ENCODE results near the gene ART3. TPM values are rescaled to one million over a fixed set of nuclear protein-coding genes. Genes with fewer than 3 reads are reported as not detected.
"Not testable (repeated sequence)": the region's sequence is repeated elsewhere in the genome, so short reads cannot be mapped to it uniquely, and the experiment has no call there.

Gene ART3
- total RNA-seq, 1 donor from 2014 or later = 105 TPM

- H3K27ac ChIP-seq (replicated peaks) = no peak overlapping the region
- DNase-seq = no peak
- intact Hi-C loops (cut with micrococcal nuclease) = no loop called here
- H3K27me3 ChIP-seq (ENCODE audit: low read depth) = no peaks in the 10 kb centered on the region
- no peaks in the 10 kb centered on the region for H3K9me3 ChIP-seq (replicated peaks)
- peaks cover 4% of the 10 kb centered on the region for H3K4me1 ChIP-seq
- no peak for TF ChIP-seq CTCF (IDR thresholded peaks at IDR 0.05; ENCODE audit: borderline replicate concordance)
- H3K36me3 ChIP-seq = no peaks in the 10 kb centered on the region
- no peak overlapping the region for H3K4me3 ChIP-seq
Measured at GRCh38 chr4:76036855-76037254, 37.7 kb upstream of the ART3 start.

- H3K27me3 ChIP-seq (ENCODE audit: low read depth); DNase-seq; H3K9me3 ChIP-seq (replicated peaks); H3K4me3 ChIP-seq; H3K27ac ChIP-seq (replicated peaks); intact Hi-C loops (cut with micrococcal nuclease); H3K4me1 ChIP-seq; H3K36me3 ChIP-seq: not testable (repeated sequence)
Measured at GRCh38 chr4:76042241-76042998, 32.1 kb upstream of the ART3 start.

- DNase-seq; H3K4me1 ChIP-seq; H3K9me3 ChIP-seq (replicated peaks); intact Hi-C loops (cut with micrococcal nuclease); H3K27ac ChIP-seq (replicated peaks); H3K27me3 ChIP-seq (ENCODE audit: low read depth); H3K36me3 ChIP-seq; H3K4me3 ChIP-seq: not testable (repeated sequence)
Measured at GRCh38 chr4:76043306-76043705, 31.2 kb upstream of the ART3 start.

- H3K4me3 ChIP-seq; DNase-seq; H3K9me3 ChIP-seq (replicated peaks); H3K36me3 ChIP-seq; H3K4me1 ChIP-seq; H3K27ac ChIP-seq (replicated peaks); intact Hi-C loops (cut with micrococcal nuclease); H3K27me3 ChIP-seq (ENCODE audit: low read depth): not testable (repeated sequence)
Measured at GRCh38 chr4:76044686-76045085, 29.8 kb upstream of the ART3 start.

GRCh38 chr4:76049860-76050416, 24.6 kb upstream of the ART3 start:
- H3K9me3 ChIP-seq (replicated peaks); H3K4me3 ChIP-seq; intact Hi-C loops (cut with micrococcal nuclease); H3K27me3 ChIP-seq (ENCODE audit: low read depth); H3K36me3 ChIP-seq; DNase-seq; H3K4me1 ChIP-seq; H3K27ac ChIP-seq (replicated peaks): not testable (repeated sequence)

- H3K4me3 ChIP-seq; H3K27me3 ChIP-seq (ENCODE audit: low read depth); H3K27ac ChIP-seq (replicated peaks); H3K4me1 ChIP-seq; H3K36me3 ChIP-seq; intact Hi-C loops (cut with micrococcal nuclease); H3K9me3 ChIP-seq (replicated peaks); DNase-seq: not testable (repeated sequence)
Measured at GRCh38 chr4:76050560-76051050, 23.9 kb upstream of the ART3 start.

GRCh38 chr4:76053730-76054129, 20.8 kb upstream of the ART3 start:
- no peak for TF ChIP-seq CTCF (IDR thresholded peaks at IDR 0.05; ENCODE audit: borderline replicate concordance)
- Histone ChIP-seq H3K27ac (replicated peaks) (no peak overlapping the region), H3K4me1 (no peaks in the 10 kb centered on the region), H3K9me3 (replicated peaks) (no peaks in the 10 kb centered on the region), H3K36me3 (no peaks in the 10 kb centered on the region), H3K4me3 (no peak overlapping the region), H3K27me3 (ENCODE audit: low read depth) (peaks cover 16% of the 10 kb centered on the region)
- no peak for DNase-seq
- intact Hi-C loops (cut with micrococcal nuclease) = no loop called here

- peaks cover 16% of the 10 kb centered on the region for H3K27me3 ChIP-seq (ENCODE audit: low read depth)
- no peak for TF ChIP-seq CTCF (IDR thresholded peaks at IDR 0.05; ENCODE audit: borderline replicate concordance)
- H3K9me3 ChIP-seq (replicated peaks) = no peaks in the 10 kb centered on the region
- no peak for DNase-seq
- no peak overlapping the region for H3K4me3 ChIP-seq
- no peaks in the 10 kb centered on the region for H3K36me3 ChIP-seq
- H3K27ac ChIP-seq (replicated peaks) = no peak overlapping the region
- H3K4me1 ChIP-seq = no peaks in the 10 kb centered on the region
- intact Hi-C loops (cut with micrococcal nuclease) = no loop called here
Measured at GRCh38 chr4:76055016-76055415, 19.5 kb upstream of the ART3 start.

Data from left ventricle myocardium inferior (tissue), 1 donor.